ENCODE data around the gene LMNTD1. TPM values are rescaled to one million over a fixed set of nuclear protein-coding genes. Genes with fewer than 3 reads are reported as not detected.
"Not testable (repeated sequence)": the region's sequence is repeated elsewhere in the genome, so short reads cannot be mapped to it uniquely, and the experiment has no call there.

LMNTD1 gene
- total RNA-seq, 1 donor from 2014 or later: not detected

GRCh38 chr12:25434515-25434914, 118.6 kb downstream of the LMNTD1 start:
- intact Hi-C loops (cut with micrococcal nuclease): loop anchor here (10.0 kb wide), 1 partner anchor 260 kb away; no protein-coding TSS in a partner anchor

- intact Hi-C loops (cut with micrococcal nuclease): loop anchor here (10.0 kb wide), 1 partner anchor 261 kb away; no protein-coding TSS in a partner anchor
These were observed 119.3 kb downstream of the LMNTD1 start for GRCh38 chr12:25433581-25434325.

GRCh38 chr12:25433024-25433423, 120.1 kb downstream of the LMNTD1 start:
- intact Hi-C loops (cut with micrococcal nuclease): loop anchor here (10.0 kb wide), 1 partner anchor 262 kb away; no protein-coding TSS in a partner anchor

GRCh38 chr12:25427337-25428249, 125.5 kb downstream of the LMNTD1 start:
- intact Hi-C loops (cut with micrococcal nuclease): no loop called here

- intact Hi-C loops (cut with micrococcal nuclease): not testable (repeated sequence)
These were observed 126.3 kb downstream of the LMNTD1 start for GRCh38 chr12:25426821-25427220.

Measured in T-helper 1 cell treated with Interleukin-12 subunit alpha and Interleukin-12 subunit beta and Interleukin-4 antibody, amounts not matched to agents 30 ng/mL and 1 ng/mL, for 36 hours (primary cell).